HEK293 (cell line): ENCODE measurements around the gene CACNA1D.

Experiments used
- CTCF ChIA-PET: fragments of 350-600 bp; formaldehyde crosslinking; extraction: SDS; loops from one replicate; lab custom pipeline; 2021; ENCODE audit warnings: antibody characterized with exemption; lab: Yijun Ruan, JAX
- POLR2A ChIA-PET: fragments of 300-600 bp; formaldehyde crosslinking; extraction: SDS; loops from one replicate; lab custom pipeline; 2020; ENCODE audit warnings: antibody characterized with exemption, inconsistent platforms; lab: Yijun Ruan, JAX
- H3K27ac ChIP-seq: fragments of 200-500 bp; sonication (Bioruptor generic); 2 replicates; pipeline ENCODE4 v1.5.1; 2014; ENCODE audit warnings: low read depth, low read length, control low read depth, inconsistent platforms; ENCODE audit errors: extremely low read depth
- H3K36me3 ChIP-seq, 2 experiments: fragments of 200-500 bp in 1 of 2; sonication (Bioruptor generic) in 1 of 2; 1 replicate in 1 of 2; 2 replicates in 1 of 2; pipeline ENCODE4 v1.5.1; 2014 to 2017; ENCODE audit warnings: inconsistent platforms in 2 of 2, low read length in 2 of 2; ENCODE audit not compliant: control insufficient read depth in 2 of 2, insufficient read depth in 1 of 2
- H3K4me1 ChIP-seq: fragments of 200-500 bp; sonication (Bioruptor generic); 2 replicates; pipeline ENCODE4 v1.5.1; 2014; ENCODE audit warnings: mild to moderate bottlenecking, low read length, inconsistent platforms; ENCODE audit not compliant: control insufficient read depth, insufficient read depth
- H3K4me3 ChIP-seq: 2 replicates; pipeline ENCODE4 v1.5.1; 2011; ENCODE audit warnings: low read depth, mild to moderate bottlenecking, control low read depth, low read length, moderate library complexity
- H3K9me3 ChIP-seq: fragments of 200-500 bp; sonication (Bioruptor generic); 2 replicates; pipeline ENCODE4 v1.5.1; 2014; ENCODE audit warnings: low read depth, low read length, inconsistent platforms; ENCODE audit not compliant: control insufficient read depth, insufficient read depth
- KLF17 ChIP-seq: fragments of 450-650 bp; formaldehyde crosslinking; IDR thresholded peaks from 2 replicates; pipeline ENCODE4 v1.5.1; 2016; ENCODE audit warnings: missing biosample characterization, missing genetic modification characterization
- PRDM2 ChIP-seq: fragments of 450-650 bp; formaldehyde crosslinking; IDR thresholded peaks from 2 replicates; pipeline ENCODE4 v1.5.1; 2016; ENCODE audit warnings: missing biosample characterization, missing genetic modification characterization, borderline replicate concordance
- SALL2 ChIP-seq: fragments of 450-650 bp; formaldehyde crosslinking; IDR thresholded peaks from 2 replicates; pipeline ENCODE4 v1.5.0; 2017; ENCODE audit warnings: missing biosample characterization, mild to moderate bottlenecking, missing genetic modification characterization, borderline replicate concordance
- YY2 ChIP-seq: fragments of 450-650 bp; formaldehyde crosslinking; IDR thresholded peaks from 2 replicates; pipeline ENCODE4 v1.5.1; 2016; ENCODE audit warnings: missing biosample characterization, missing genetic modification characterization
- ZIC2 ChIP-seq: fragments of 450-650 bp; formaldehyde crosslinking; IDR thresholded peaks from 2 replicates; pipeline ENCODE4 v1.5.1; 2016; ENCODE audit warnings: missing biosample characterization, missing genetic modification characterization
- ZNF423 ChIP-seq: fragments of 450-650 bp; formaldehyde crosslinking; IDR thresholded peaks from 2 replicates; pipeline ENCODE4 v1.5.1; 2016; ENCODE audit warnings: missing biosample characterization, missing genetic modification characterization
- ZNF521 ChIP-seq: fragments of 450-650 bp; formaldehyde crosslinking; IDR thresholded peaks from 2 replicates; pipeline ENCODE4 v1.5.1; 2017; ENCODE audit warnings: missing biosample characterization, mild to moderate bottlenecking, missing genetic modification characterization
- ZNF596 ChIP-seq: fragments of 450-650 bp; IDR thresholded peaks from 2 replicates; pipeline ENCODE4 v1.5.0; 2018; ENCODE audit warnings: missing biosample characterization, mild to moderate bottlenecking, missing genetic modification characterization, moderate library complexity
- ZNF629 ChIP-seq: fragments of 450-650 bp; formaldehyde crosslinking; IDR thresholded peaks from 2 replicates; pipeline ENCODE4 v1.5.1; 2017; ENCODE audit warnings: missing biosample characterization, missing genetic modification characterization
- ZNF660 ChIP-seq: fragments of 450-650 bp; IDR thresholded peaks from 2 replicates; pipeline ENCODE4 v1.5.1; 2018; ENCODE audit warnings: missing biosample characterization, mild to moderate bottlenecking, missing genetic modification characterization
- ZNF837 ChIP-seq: fragments of 450-650 bp; formaldehyde crosslinking; IDR thresholded peaks from 2 replicates; pipeline ENCODE4 v1.5.1; 2016; ENCODE audit warnings: missing biosample characterization, missing genetic modification characterization
- ZSCAN16 ChIP-seq: fragments of 450-650 bp; formaldehyde crosslinking; IDR thresholded peaks from 2 replicates; pipeline ENCODE4 v1.5.1; 2016; ENCODE audit warnings: missing biosample characterization, missing genetic modification characterization
- TF ChIP-seq, protein P1 (sequence below): fragments of 450-650 bp; formaldehyde crosslinking; IDR thresholded peaks from 2 replicates; pipeline ENCODE4 v1.5.1; 2017; ENCODE audit warnings: missing biosample characterization, missing genetic modification characterization
- TF ChIP-seq, protein P2 (sequence below): fragments of 450-650 bp; formaldehyde crosslinking; IDR thresholded peaks from 2 replicates; pipeline ENCODE4; 2016; ENCODE audit warnings: missing biosample characterization, missing genetic modification characterization

The CACNA1D gene

GRCh38 chr3:53629402-53629723 lies 135.0 kb downstream of the CACNA1D start (continued):
- no peak for TF ChIP-seq PRDM2
- TF ChIP-seq, all 188 proteins: peak for 0

DNA sequence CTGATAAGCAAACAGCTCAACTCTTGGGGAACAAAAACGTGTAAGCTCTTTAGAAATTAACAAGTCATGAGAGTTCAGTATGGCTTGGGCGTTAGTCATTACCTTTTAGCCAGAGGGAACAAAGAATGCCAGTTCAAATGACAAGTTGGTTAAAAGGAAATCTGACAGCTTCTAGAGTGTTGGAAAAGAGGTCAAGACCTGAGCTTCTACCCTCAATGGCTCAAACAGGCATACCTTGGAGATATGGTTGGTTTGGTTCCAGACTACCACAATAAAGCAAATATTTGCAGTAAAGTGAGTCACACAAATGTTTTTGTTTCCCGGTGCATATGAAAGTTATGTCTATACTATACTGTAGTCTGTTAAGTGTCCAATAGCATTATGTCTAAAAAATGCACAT lies 136.1 kb downstream of the CACNA1D start:
- POLR2A ChIA-PET, result interaction anchor here (0.5 kb wide), 1 partner anchor 21 kb away, joined by 5 read pairs; no protein-coding TSS in a partner anchor
- Histone ChIP-seq H3K9me3 (no peaks in the 10 kb centered on the region), H3K4me1 (no peaks in the 10 kb centered on the region), H3K36me3 (no peaks in the 10 kb centered on the region)
- TF ChIP-seq ZIC2, result no peak
- TF ChIP-seq ZNF629 (tag by site-specific recombination), result no peak
- TF ChIP-seq, protein P1, sequence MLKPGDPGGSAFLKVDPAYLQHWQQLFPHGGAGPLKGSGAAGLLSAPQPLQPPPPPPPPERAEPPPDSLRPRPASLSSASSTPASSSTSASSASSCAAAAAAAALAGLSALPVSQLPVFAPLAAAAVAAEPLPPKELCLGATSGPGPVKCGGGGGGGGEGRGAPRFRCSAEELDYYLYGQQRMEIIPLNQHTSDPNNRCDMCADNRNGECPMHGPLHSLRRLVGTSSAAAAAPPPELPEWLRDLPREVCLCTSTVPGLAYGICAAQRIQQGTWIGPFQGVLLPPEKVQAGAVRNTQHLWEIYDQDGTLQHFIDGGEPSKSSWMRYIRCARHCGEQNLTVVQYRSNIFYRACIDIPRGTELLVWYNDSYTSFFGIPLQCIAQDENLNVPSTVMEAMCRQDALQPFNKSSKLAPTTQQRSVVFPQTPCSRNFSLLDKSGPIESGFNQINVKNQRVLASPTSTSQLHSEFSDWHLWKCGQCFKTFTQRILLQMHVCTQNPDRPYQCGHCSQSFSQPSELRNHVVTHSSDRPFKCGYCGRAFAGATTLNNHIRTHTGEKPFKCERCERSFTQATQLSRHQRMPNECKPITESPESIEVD, result no peak
- TF ChIP-seq, all 188 proteins: peak for 0
- Histone ChIP-seq H3K27ac (no peak overlapping the region), H3K4me3 (no peak overlapping the region)
- CTCF ChIA-PET, result no interaction called here

GRCh38 chr3:53633197-53633787 lies 138.9 kb downstream of the CACNA1D start:
- Histone ChIP-seq H3K9me3 (no peaks in the 10 kb centered on the region), H3K4me1 (no peaks in the 10 kb centered on the region), H3K4me3 (no peak overlapping the region), H3K36me3 (no peaks in the 10 kb centered on the region), H3K27ac (no peak overlapping the region)
- TF ChIP-seq ZSCAN16 (tag by site-specific recombination) (no peak), ZNF521 (tag by site-specific recombination) (no peak), YY2 (tag by site-specific recombination) (no peak), ZNF596 (tag by site-specific recombination) (no peak), SALL2 (no peak), ZNF837 (no peak), KLF17 (tag by site-specific recombination) (no peak), ZNF423 (no peak), ZNF660 (no peak)
- TF ChIP-seq, protein P2, sequence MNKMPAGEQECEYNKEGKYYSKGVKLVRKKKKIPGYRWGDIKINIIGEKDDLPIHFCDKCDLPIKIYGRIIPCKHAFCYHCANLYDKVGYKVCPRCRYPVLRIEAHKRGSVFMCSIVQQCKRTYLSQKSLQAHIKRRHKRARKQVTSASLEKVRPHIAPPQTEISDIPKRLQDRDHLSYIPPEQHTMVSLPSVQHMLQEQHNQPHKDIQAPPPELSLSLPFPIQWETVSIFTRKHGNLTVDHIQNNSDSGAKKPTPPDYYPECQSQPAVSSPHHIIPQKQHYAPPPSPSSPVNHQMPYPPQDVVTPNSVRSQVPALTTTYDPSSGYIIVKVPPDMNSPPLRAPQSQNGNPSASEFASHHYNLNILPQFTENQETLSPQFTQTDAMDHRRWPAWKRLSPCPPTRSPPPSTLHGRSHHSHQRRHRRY (tag by site-specific recombination), result no peak
- ChIA-PET POLR2A (no interaction called here), CTCF (interaction anchor here (0.6 to 1.0 kb wide), 2 partner anchors 155 to 258 kb away, joined by 3 to 4 read pairs; no protein-coding TSS in a partner anchor)
